GM12873 (cell line): ENCODE results near the gene CFAP46.

ENCODE experiments used
- CTCF ChIP-seq: IDR thresholded peaks from 2 replicates; pipeline ENCODE4 v1.5.1; 2012; ENCODE audit warnings: low read depth, mild to moderate bottlenecking, moderate library complexity, low read length, control low read depth; ENCODE audit not compliant: insufficient read depth; ENCODE audit errors: missing control alignments

The CFAP46 gene

GRCh38 chr10:132906106-132906505, 36.3 kb downstream of the CFAP46 start:
- no peak for TF ChIP-seq CTCF

- TF ChIP-seq CTCF, result no peak
Measured at GRCh38 chr10:132905661-132906060, 36.7 kb downstream of the CFAP46 start.

GRCh38 chr10:132904814-132905649, 37.3 kb downstream of the CFAP46 start:
- TF ChIP-seq CTCF, result no peak

- peak; percentile 87 for TF ChIP-seq CTCF
Measured at GRCh38 chr10:132904181-132904813, 38.1 kb downstream of the CFAP46 start.

DNA sequence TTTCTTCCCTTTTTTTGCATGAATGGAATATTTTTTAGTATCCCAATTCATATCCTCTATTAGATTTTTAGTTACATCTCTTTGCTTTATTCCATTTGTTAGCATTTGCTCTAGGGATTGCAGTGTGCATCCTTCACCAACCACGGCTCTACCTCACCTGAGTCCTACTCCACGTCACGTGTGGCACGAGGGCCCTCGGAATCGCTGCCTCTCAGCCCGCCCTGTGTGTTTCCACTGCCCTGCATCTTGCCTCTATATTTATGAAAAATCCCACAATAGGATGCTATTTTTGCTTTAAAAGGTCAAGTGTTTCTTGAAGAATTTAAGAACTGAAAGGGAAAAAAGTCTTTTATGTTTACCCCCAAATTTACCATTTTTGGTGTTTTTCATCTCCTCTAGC, 41.0 kb downstream of the CFAP46 start:
- TF ChIP-seq CTCF, result no peak

GRCh38 chr10:132900211-132900756, 42.1 kb downstream of the CFAP46 start:
- TF ChIP-seq CTCF, result no peak

- TF ChIP-seq CTCF, result no peak
Measured at GRCh38 chr10:132899751-132900065, 42.7 kb downstream of the CFAP46 start.
